Osteoblast (primary cell): Measurements from ENCODE around the gene SLC22A25. TPM values are rescaled to one million over a fixed set of nuclear protein-coding genes. Genes with fewer than 3 reads are reported as not detected.

Experiments used
- DNase-seq: peaks from one replicate; pipeline ENCODE4 v3.0.0; 2011; ENCODE audit warnings: low spot score, mixed read lengths; ENCODE audit not compliant: insufficient read length; ENCODE audit errors: missing footprints
- H2AFZ ChIP-seq: 2 replicates; pipeline ENCODE4 v1.6.0; 2011; ENCODE audit warnings: mild to moderate bottlenecking, low read length
- H3K27ac ChIP-seq: 2 replicates; pipeline ENCODE4 v1.5.1; 2011; ENCODE audit warnings: mild to moderate bottlenecking, low read depth, low read length, moderate library complexity
- H3K27me3 ChIP-seq: 2 replicates; pipeline ENCODE4 v1.6.0; 2012; ENCODE audit warnings: mild to moderate bottlenecking, control low read depth, inconsistent platforms, low read length, moderate library complexity; ENCODE audit not compliant: insufficient read depth
- H3K36me3 ChIP-seq: 2 replicates; pipeline ENCODE4 v1.5.1; 2011; ENCODE audit warnings: mild to moderate bottlenecking, low read length, control low read depth, moderate library complexity; ENCODE audit not compliant: insufficient read depth
- H3K4me1 ChIP-seq: 2 replicates; pipeline ENCODE4 v1.5.1; 2011; ENCODE audit warnings: mild to moderate bottlenecking, low read length, control low read depth, moderate library complexity; ENCODE audit not compliant: insufficient read depth
- H3K4me2 ChIP-seq: 2 replicates; pipeline ENCODE4 v1.6.0; 2011; ENCODE audit warnings: mild to moderate bottlenecking, low read length; ENCODE audit not compliant: insufficient read depth
- H3K4me3 ChIP-seq: fragments of 200-600 bp; sonication (generic); 3 replicates; pipeline ENCODE4 v1.5.1; 2012; ENCODE audit warnings: mild to moderate bottlenecking, low read length, inconsistent platforms; ENCODE audit not compliant: insufficient read depth
- H3K79me2 ChIP-seq: 2 replicates; pipeline ENCODE4 v1.6.0; 2012; ENCODE audit warnings: mild to moderate bottlenecking, low read length, control low read depth, inconsistent platforms; ENCODE audit not compliant: insufficient read depth
- H3K9me3 ChIP-seq: 2 replicates; pipeline ENCODE4 v1.5.1; 2011; ENCODE audit warnings: low read depth, low read length, control low read depth
- H4K20me1 ChIP-seq: 2 replicates; pipeline ENCODE4 v1.6.0; 2012; ENCODE audit warnings: mild to moderate bottlenecking, low read length, control low read depth; ENCODE audit not compliant: insufficient read depth
- CTCF ChIP-seq: IDR thresholded peaks from 2 replicates; pipeline ENCODE4 v1.5.1; 2011; ENCODE audit warnings: mild to moderate bottlenecking, low read depth, low read length, moderate library complexity; ENCODE audit errors: extremely low read depth
- total RNA-seq: library from RNA; depleted of rRNA; stranded (reverse); fragments of >200 nt; gene quantifications from 2 replicates; pipeline ENCODE4 v1.2.3, GENCODE V29; 2012

The SLC22A25 gene
- total RNA-seq, result not detected in 2 replicates

- no peaks in the 10 kb centered on the region for H3K27me3 ChIP-seq
- no peaks in the 10 kb centered on the region for H3K36me3 ChIP-seq
- H2AFZ ChIP-seq, result no peak within 1 kb of the TSS
- H3K27ac ChIP-seq, result no peak within 1 kb of the TSS
- TF ChIP-seq CTCF, result no peak
- H3K4me1 ChIP-seq, result no peaks in the 10 kb centered on the region
- H4K20me1 ChIP-seq, result no peaks in the 10 kb centered on the region
- no peak within 1 kb of the TSS for H3K4me3 ChIP-seq
- H3K4me2 ChIP-seq, result no peak within 1 kb of the TSS
- peak; percentile 9 for DNase-seq
- no peaks in the 10 kb centered on the region for H3K9me3 ChIP-seq
- no peaks in the 10 kb centered on the region for H3K79me2 ChIP-seq
Observed at GRCh38 chr11:63243533-63243932, at the start of gene SLC22A25. Gene SLC22A25 (minus strand): TSS chr11:63243599. CDS start chr11:63229652, 13,947 bp downstream.

GRCh38 chr11:63290285-63290684, 46.9 kb upstream of the SLC22A25 start:
- no peak overlapping the region for H3K4me3 ChIP-seq

GRCh38 chr11:63289658-63290057, 46.3 kb upstream of the SLC22A25 start:
- no peaks in the 10 kb centered on the region for H3K9me3 ChIP-seq
- no peaks in the 10 kb centered on the region for H3K79me2 ChIP-seq
- no peak overlapping the region for H3K4me3 ChIP-seq
- no peak for TF ChIP-seq CTCF
- no peaks in the 10 kb centered on the region for H3K4me1 ChIP-seq
- DNase-seq, result no peak
- no peaks in the 10 kb centered on the region for H3K36me3 ChIP-seq
- H4K20me1 ChIP-seq, result no peaks in the 10 kb centered on the region
- H3K4me2 ChIP-seq, result no peak overlapping the region
- no peaks in the 10 kb centered on the region for H3K27me3 ChIP-seq
- no peak overlapping the region for H3K27ac ChIP-seq
- H2AFZ ChIP-seq, result no peak overlapping the region

More at GRCh38 chr11:63290285-63290684, 46.9 kb upstream of the SLC22A25 start:
- no peaks in the 10 kb centered on the region for H3K79me2 ChIP-seq
- H3K27ac ChIP-seq, result no peak overlapping the region
- H4K20me1 ChIP-seq, result no peaks in the 10 kb centered on the region
- H3K4me2 ChIP-seq, result no peak overlapping the region
- H3K9me3 ChIP-seq, result no peaks in the 10 kb centered on the region
- H3K4me1 ChIP-seq, result no peaks in the 10 kb centered on the region
- no peak for TF ChIP-seq CTCF
- DNase-seq, result no peak
- no peak overlapping the region for H2AFZ ChIP-seq
- no peaks in the 10 kb centered on the region for H3K27me3 ChIP-seq
- no peaks in the 10 kb centered on the region for H3K36me3 ChIP-seq

- TF ChIP-seq CTCF, result no peak
- Histone ChIP-seq H3K79me2 (no peaks in the 10 kb centered on the region), H3K4me2 (no peak overlapping the region), H4K20me1 (no peaks in the 10 kb centered on the region), H3K27ac (no peak overlapping the region), H3K36me3 (no peaks in the 10 kb centered on the region), H3K4me1 (no peaks in the 10 kb centered on the region), H3K4me3 (no peak overlapping the region), H2AFZ (no peak overlapping the region), H3K27me3 (no peaks in the 10 kb centered on the region), H3K9me3 (no peaks in the 10 kb centered on the region)
- no peak for DNase-seq
Observed at GRCh38 chr11:63282579-63282978, 39.2 kb upstream of the SLC22A25 start.
